Psoas muscle (tissue), 8 donors: ENCODE measurements around the gene CUL3. TPM values are rescaled to one million over a fixed set of nuclear protein-coding genes. Genes with fewer than 3 reads are reported as not detected.
A peak's percentile ranks its signal among the peaks of the same experiment; 100 is the strongest.

Experiments used
- ATAC-seq, 4 donors: fragments of 200-7000 bp; cut with Tn5 transposase; one replicate each; pipeline ENCODE4 v1.9.1; 2020; ENCODE audit warnings: moderate library complexity in 3 of 4, mild to moderate bottlenecking in 2 of 4
- DNase-seq, 2 donors: peaks; one replicate each; pipeline ENCODE4 v3.0.0-alpha.2; 2020
- H3K27ac ChIP-seq: fragments of 200-600 bp; one replicate; pipeline ENCODE4 v1.8.0; 2022
- H3K27me3 ChIP-seq, 3 donors: fragments of 200-600 bp in 1 of 3; one replicate each; pipeline versions ENCODE4 v1.6.1 to v1.8.0; 2013 to 2022; ENCODE audit warnings: low read length in 2 of 3, mild to moderate bottlenecking in 2 of 3, moderate library complexity in 1 of 3; ENCODE audit not compliant: insufficient read depth in 3 of 3
- H3K36me3 ChIP-seq, 2 donors: fragments of 200-600 bp in 1 of 2; one replicate each; pipeline versions ENCODE4 v1.6.1 to v1.8.0; 2013 to 2022; ENCODE audit warnings: low read depth in 1 of 2, mild to moderate bottlenecking in 1 of 2, moderate library complexity in 1 of 2; ENCODE audit not compliant: insufficient read depth in 1 of 2
- H3K4me1 ChIP-seq: fragments of 200-600 bp; one replicate; pipeline ENCODE4 v1.8.0; 2022
- H3K4me3 ChIP-seq: fragments of 200-600 bp; one replicate; pipeline ENCODE4 v1.8.0; 2022; ENCODE audit warnings: mild to moderate bottlenecking
- H3K9me3 ChIP-seq: fragments of 200-600 bp; one replicate; pipeline ENCODE4 v1.8.0; 2022
- WGBS, 3 donors: extraction: QIAGEN DNeasy Blood & Tissue Kit; methylation state at CpG; one replicate each; pipeline versions ENCODE4 v1.1.6 to v1.1.7; 2013; 5-methylcytosine and 5-hydroxymethylcytosine counted together
- intact Hi-C, 2 donors: fragments of 100-400 bp; cut with DNase I; formaldehyde crosslinking; loops; one replicate each; pipeline versions ENCODE4 v1.11.0 to v1.14.2; 2022
- polyA plus RNA-seq, 3 donors: library from polyadenylated mRNA; stranded (reverse); fragments of 200-250 nt; gene quantifications; one replicate each; pipeline ENCODE4 v1.2.3, GENCODE V29; 2013
- total RNA-seq, 4 donors: library from RNA; stranded (reverse); fragmentation: NEBNext Ultra II Directional in 2 of 4; extraction: Animal tissue kit (Norgen Biotek cat#: 25700) in 2 of 4; gene quantifications; one replicate each; pipeline versions ENCODE4 v1.2.1 to v1.2.4, GENCODE V29; 2021 to 2023
- TF ChIP-seq, protein P1 (sequence below): fragments of 200-600 bp; IDR thresholded peaks from one replicate; pipeline ENCODE4 v1.8.0; 2022; ENCODE audit warnings: antibody characterized with exemption
- donor health status: healthy with polysubstance abuse.
- donor health status: DM: no; HTN: no; CAD: no; lungs with moderate emphysema.
- donor health status: Bipolar disorder and iron deficiency.
- donor health status: healthy.
- donor health status: DM: yes; HTN: yes; CAD: no.
- donor health status: DM: no; HTN: no; CAD: no.
- donor health status: DM: no; HTN: no; CAD: no.
- donor health status: DM: yes; HTN: yes; CAD: no.

The CUL3 gene
- total and polyA plus RNA-seq, 7 donors = 103 to 218 (median 128) TPM

DNA sequence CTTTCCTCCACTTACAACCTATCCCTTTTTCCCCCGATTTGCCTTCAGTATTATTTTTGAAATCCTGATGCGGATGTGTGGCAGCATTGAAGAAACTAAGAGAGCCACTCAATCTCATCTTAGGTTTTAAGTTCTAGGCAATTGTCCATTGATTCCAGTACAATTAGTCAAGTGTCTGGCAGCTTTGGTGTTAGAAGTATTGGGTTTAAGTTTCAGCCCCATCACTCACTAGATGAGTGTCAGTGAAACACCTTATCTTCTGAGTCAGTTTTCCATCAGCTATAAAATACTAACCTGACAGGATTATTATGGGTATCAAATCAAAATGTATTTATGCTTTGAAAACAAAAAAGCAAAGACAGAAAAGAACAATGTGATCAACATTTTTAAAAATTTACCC, 16.8 kb upstream of the CUL3 start:
- ATAC-seq (peak in 1 of 4 donors; percentile 71), DNase-seq (no peak)
- no peak overlapping the region for H3K27ac ChIP-seq

DNA sequence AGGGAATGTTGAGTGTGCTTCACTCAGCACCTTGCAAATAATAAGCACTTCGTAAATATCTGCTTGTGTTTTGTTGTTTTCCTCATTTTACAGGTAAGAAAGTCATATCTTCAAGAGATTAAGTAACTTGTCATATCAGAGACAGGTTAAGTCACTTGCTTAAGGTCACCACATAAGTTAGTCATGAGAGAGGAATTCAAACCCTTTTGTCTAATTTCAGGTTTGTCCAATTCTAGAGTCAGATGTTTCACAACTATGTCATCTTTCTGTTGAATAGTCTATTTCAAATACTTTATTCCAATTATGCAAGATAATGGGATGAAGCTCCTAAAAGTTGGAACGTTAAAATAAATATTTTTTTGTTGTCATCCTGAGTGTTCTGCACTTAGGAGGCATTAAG, 13.5 kb upstream of the CUL3 start:
- WGBS, 3 donors = 90 to 93% (median 91%) methylated on average over 2 of the region's 2 CpGs
- no peak overlapping the region for H3K4me3 ChIP-seq
- DNase-seq (no peak), ATAC-seq (no peak)
- H3K4me1 ChIP-seq = no peaks in the 10 kb centered on the region
- no peaks in the 10 kb centered on the region for H3K27me3 ChIP-seq
- intact Hi-C loops = no loop called here
- no peaks in the 10 kb centered on the region for H3K36me3 ChIP-seq
- TF ChIP-seq, protein P1, sequence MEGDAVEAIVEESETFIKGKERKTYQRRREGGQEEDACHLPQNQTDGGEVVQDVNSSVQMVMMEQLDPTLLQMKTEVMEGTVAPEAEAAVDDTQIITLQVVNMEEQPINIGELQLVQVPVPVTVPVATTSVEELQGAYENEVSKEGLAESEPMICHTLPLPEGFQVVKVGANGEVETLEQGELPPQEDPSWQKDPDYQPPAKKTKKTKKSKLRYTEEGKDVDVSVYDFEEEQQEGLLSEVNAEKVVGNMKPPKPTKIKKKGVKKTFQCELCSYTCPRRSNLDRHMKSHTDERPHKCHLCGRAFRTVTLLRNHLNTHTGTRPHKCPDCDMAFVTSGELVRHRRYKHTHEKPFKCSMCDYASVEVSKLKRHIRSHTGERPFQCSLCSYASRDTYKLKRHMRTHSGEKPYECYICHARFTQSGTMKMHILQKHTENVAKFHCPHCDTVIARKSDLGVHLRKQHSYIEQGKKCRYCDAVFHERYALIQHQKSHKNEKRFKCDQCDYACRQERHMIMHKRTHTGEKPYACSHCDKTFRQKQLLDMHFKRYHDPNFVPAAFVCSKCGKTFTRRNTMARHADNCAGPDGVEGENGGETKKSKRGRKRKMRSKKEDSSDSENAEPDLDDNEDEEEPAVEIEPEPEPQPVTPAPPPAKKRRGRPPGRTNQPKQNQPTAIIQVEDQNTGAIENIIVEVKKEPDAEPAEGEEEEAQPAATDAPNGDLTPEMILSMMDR = no peak
- H3K9me3 ChIP-seq = no peaks in the 10 kb centered on the region
- no peak overlapping the region for H3K27ac ChIP-seq

More for the DNA sequence above, 16.8 kb upstream of the CUL3 start:
- Histone ChIP-seq H3K4me3 (no peak overlapping the region), H3K9me3 (no peaks in the 10 kb centered on the region), H3K27me3 (no peaks in the 10 kb centered on the region), H3K36me3 (no peaks in the 10 kb centered on the region), H3K4me1 (no peaks in the 10 kb centered on the region)
- WGBS, 3 donors = 85 to 92% (median 85%) methylated on average over 2 of the region's 2 CpGs
- intact Hi-C loops = no loop called here
- TF ChIP-seq, protein P1 = no peak

DNA sequence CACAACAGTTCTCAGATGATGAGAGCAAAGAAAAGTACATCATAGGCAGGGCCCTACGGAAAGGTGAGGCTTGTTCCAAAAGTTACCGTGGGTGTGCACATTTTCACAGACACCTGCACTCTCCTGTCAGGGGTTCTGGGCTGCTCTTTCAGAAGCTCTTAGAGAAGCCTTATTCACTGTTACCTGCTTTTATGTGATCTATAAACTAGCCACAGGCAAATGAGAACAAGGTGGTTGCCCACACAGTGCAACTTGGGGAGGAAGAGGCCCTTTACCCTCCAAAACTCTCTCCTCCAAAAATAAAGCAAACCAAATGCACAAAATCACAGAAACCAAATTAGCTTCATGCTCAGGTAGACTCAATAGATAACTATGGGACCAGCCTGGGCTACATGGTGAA, 11.1 kb upstream of the CUL3 start:
- WGBS, 3 donors = 90 to 98% (median 97%) methylated on average over 2 of the region's 2 CpGs

DNA sequence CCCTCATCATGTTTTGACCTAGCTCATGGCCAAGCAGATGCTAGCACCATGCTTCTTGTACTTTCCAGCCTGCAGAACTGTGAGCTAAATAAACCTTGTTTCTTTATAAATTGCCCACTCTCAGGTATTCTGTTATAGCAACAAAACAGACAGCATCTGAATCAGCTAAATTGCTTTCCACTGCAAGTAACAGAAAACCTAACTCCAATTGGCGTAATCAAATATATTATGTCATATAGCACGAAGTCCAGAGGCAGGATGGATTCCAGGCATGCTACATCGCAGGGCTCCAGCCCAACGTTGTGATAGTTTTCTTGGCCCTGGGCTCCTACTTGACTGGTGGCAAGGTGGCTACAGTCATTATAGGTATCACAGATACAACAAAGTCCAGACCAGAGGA, 10.4 kb upstream of the CUL3 start:
- TF ChIP-seq, protein P1 = no peak
- H3K27me3 ChIP-seq = no peaks in the 10 kb centered on the region
- H3K27ac ChIP-seq = no peak overlapping the region
- H3K4me1 ChIP-seq = no peaks in the 10 kb centered on the region
- DNase-seq (no peak), ATAC-seq (no peak)
- H3K4me3 ChIP-seq = no peak overlapping the region
- H3K9me3 ChIP-seq = no peaks in the 10 kb centered on the region
- H3K36me3 ChIP-seq = no peaks in the 10 kb centered on the region
- WGBS, 3 donors = 62 to 71% (median 69%) methylated on average over 4 of the region's 4 CpGs
- intact Hi-C loops = no loop called here

More for the DNA sequence above, 11.1 kb upstream of the CUL3 start:
- H3K36me3 ChIP-seq = no peaks in the 10 kb centered on the region
- no peak overlapping the region for H3K4me3 ChIP-seq
- intact Hi-C loops = no loop called here
- no peak overlapping the region for H3K27ac ChIP-seq
- no peaks in the 10 kb centered on the region for H3K27me3 ChIP-seq
- no peaks in the 10 kb centered on the region for H3K9me3 ChIP-seq
- DNase-seq = no peak
- ATAC-seq = no peak
- TF ChIP-seq, protein P1 = no peak
- no peaks in the 10 kb centered on the region for H3K4me1 ChIP-seq

DNA sequence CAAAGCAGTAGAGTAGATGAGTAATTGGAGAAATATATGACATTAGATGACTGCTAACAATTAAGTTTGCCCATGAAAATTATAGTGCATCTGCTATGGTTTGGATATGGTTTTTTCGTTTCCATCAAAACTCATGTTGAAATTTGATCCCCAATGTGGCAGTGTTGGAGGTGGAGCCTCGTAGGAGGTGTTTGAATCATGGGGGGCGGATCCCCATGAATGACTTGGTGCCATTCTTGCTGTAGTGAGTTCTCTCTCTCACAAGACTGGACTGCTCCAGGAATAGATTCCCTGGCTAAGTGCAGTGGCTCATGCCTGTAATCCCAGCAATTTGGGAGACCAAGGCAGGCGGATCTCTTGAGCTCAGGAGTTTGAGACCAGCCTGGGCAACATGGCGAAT, 9.7 kb upstream of the CUL3 start:
- intact Hi-C loops = no loop called here
- Histone ChIP-seq H3K27me3 (no peaks in the 10 kb centered on the region), H3K4me3 (no peak overlapping the region), H3K9me3 (no peaks in the 10 kb centered on the region), H3K36me3 (no peaks in the 10 kb centered on the region), H3K27ac (no peak overlapping the region), H3K4me1 (no peaks in the 10 kb centered on the region)
- WGBS, 3 donors = 75 to 86% (median 78%) methylated on average over 5 of the region's 5 CpGs
- ATAC-seq (no peak), DNase-seq (no peak)
- TF ChIP-seq, protein P1 = no peak
